Measurements from ENCODE around the gene NLGN2. TPM values are rescaled to one million over a fixed set of nuclear protein-coding genes. Genes with fewer than 3 reads are reported as not detected.

Gene NLGN2
- total RNA-seq, 1 experiment from 2014 or later: 36.9 TPM

DNA sequence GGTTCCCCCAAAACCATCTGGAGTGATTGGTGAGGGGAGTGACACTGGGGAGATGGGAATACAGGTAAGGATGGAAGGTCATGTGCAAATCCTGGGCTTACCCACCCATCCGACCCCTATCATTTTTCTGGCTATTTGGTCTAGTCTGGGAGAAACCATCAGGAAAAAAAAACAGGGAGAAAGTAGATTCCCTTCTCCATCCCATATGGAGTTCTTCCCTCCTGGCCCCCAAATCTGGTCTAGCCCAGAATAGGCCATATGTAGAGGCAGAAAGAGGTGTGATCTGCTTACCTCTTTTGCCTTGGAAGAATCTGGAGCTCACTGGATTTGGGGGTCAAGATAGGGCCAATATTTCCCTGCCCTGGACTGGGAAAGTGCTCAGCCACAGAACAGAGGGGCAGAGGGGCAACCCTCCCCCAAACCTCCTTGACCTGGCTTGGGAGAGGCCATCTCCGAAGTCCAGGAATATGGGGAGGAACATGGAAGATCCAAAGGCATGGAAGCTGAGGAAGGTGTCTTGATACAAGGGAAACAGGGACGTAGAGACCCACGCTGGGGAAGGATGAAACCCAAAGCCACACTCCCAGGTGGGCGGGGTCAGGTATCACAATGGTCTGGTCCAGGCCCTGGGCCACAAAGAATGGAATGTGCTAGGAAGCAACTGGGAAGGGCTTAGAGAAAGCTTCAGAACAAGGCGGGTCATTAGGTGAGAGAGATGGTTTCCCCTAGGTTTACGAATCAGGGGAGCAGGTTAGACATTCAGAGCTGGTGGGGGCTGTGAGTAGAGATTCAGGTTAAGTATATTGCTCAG lies 53.4 kb downstream of the NLGN2 start:
- POLR2A ChIA-PET (ENCODE audit: low non-redundant PET): no interaction called here
- CTCF ChIA-PET: interaction anchor here (0.5 kb wide), 1 partner anchor 20 kb away, joined by 3 read pairs; no protein-coding TSS in a partner anchor
- H3K4me1 ChIP-seq (ENCODE audit: insufficient read depth, low read length, poor library complexity, severe bottlenecking): no peaks in the 10 kb centered on the region

DNA sequence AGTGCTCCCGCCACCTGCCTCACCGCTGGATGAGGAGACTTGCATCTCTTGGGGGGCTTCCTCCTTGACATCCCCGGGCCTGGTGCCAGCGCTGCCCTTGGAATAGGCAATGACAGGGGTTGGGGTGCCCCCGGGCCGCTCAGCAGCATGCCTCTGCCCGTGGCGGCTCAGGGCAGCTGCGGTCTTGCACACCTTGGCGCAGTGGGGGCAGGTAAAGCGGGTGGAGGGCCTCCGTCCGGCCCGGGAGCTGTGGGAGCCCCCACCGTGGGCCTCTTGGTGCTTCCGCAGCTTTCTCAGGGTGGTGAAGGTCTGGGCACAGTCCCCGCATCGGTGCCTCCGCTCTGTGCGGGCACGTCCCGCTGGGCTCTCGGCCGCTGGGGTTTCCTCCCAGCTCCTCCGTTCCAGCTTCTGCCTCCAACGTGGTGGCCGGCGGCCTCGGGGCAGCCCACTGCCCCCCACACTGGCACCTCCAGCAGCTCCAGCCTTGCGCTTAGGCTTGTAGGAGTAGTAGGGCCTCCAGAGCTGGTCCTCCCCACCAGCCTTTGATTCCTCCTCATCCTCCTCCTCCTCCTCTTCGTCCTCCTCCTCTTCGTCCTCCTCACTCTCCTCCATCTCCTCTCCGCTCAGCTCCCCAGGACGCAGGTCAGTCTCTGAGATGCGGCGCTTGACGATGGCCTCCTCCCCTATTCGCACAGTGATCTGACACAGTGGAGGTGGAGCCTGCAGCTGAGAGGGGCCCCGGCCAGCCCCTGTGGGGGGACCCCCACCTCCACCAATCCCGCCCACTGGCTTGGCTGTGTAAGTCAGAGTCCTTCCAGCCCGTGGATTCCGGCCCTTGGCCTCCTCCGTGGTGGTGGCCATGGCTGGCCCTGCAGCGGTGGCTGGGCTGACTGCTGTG lies 55.1 kb downstream of the NLGN2 start:
- Histone ChIP-seq H3K4me1 (ENCODE audit: insufficient read depth, low read length, poor library complexity, severe bottlenecking) (no peaks in the 10 kb centered on the region), H3K9me3 (ENCODE audit: low read depth, low read length, poor library complexity, severe bottlenecking) (no peaks in the 10 kb centered on the region), H3K4me3 (ENCODE audit: low read depth, low read length, poor library complexity, severe bottlenecking) (no peak overlapping the region), H3K27me3 (replicated peaks; ENCODE audit: insufficient read depth, low read depth, low read length, poor library complexity) (no peaks in the 10 kb centered on the region), H3K27ac (ENCODE audit: low read depth, low read length, poor library complexity, severe bottlenecking) (no peak overlapping the region), H3K36me3 (ENCODE audit: insufficient read depth, low read length, poor library complexity, severe bottlenecking) (peaks cover 12% of the 10 kb centered on the region)
- DNase-seq (ENCODE audit: low spot score): no peak
- CTCF ChIA-PET: no interaction called here
- BruUV-seq (replicated peaks): no TSS peak
- no peak for TF ChIP-seq CTCF (conservative IDR thresholded peaks at IDR 0.05; ENCODE audit: low read depth, low read length)
- no peak for TF ChIP-seq EZH2 (IDR thresholded peaks at IDR 0.05; ENCODE audit: borderline replicate concordance, low read depth, low read length, poor library complexity, severe bottlenecking)
- POLR2A ChIA-PET (ENCODE audit: low non-redundant PET): no interaction called here
- intact Hi-C loops (cut with micrococcal nuclease; ENCODE audit: unreplicated experiment): no loop called here

More for the DNA sequence above, 53.4 kb downstream of the NLGN2 start:
- TF ChIP-seq CTCF (conservative IDR thresholded peaks at IDR 0.05; ENCODE audit: low read depth, low read length) (no peak), EZH2 (IDR thresholded peaks at IDR 0.05; ENCODE audit: borderline replicate concordance, low read depth, low read length, poor library complexity, severe bottlenecking) (no peak)
- no TSS peak for BruUV-seq (replicated peaks)
- Histone ChIP-seq H3K27ac (ENCODE audit: low read depth, low read length, poor library complexity, severe bottlenecking) (no peak overlapping the region), H3K9me3 (ENCODE audit: low read depth, low read length, poor library complexity, severe bottlenecking) (no peaks in the 10 kb centered on the region), H3K27me3 (replicated peaks; ENCODE audit: insufficient read depth, low read depth, low read length, poor library complexity) (no peaks in the 10 kb centered on the region), H3K36me3 (ENCODE audit: insufficient read depth, low read length, poor library complexity, severe bottlenecking) (peaks cover 4% of the 10 kb centered on the region), H3K4me3 (ENCODE audit: low read depth, low read length, poor library complexity, severe bottlenecking) (no peak overlapping the region)
- DNase-seq (ENCODE audit: low spot score): no peak
- intact Hi-C loops (cut with micrococcal nuclease; ENCODE audit: unreplicated experiment): no loop called here

DNA sequence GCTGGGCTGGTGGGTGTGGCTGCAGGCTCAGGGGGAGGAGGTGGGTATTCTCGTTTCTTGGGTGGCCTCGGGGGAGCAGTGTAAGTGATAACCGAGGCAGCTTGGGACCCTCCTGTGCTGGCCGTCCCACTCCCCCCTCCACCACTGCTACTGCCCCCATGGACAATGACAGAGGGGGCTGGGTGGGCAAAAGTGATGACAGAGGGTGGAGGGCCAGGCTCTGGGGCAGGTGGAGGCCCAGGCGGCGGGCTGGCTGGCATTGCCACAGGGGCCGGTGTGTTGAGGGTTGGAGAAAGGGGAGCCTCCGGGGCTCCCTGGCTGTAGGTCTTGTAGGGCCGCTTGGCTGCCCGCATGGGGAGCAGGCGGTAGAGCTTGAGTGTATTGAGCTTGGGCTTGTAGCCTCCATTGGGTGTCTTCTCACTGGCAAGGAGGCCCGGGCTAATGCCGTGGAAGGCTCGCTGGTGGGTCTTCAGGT lies 55.8 kb downstream of the NLGN2 start:
- Histone ChIP-seq H3K9me3 (ENCODE audit: low read depth, low read length, poor library complexity, severe bottlenecking) (no peaks in the 10 kb centered on the region), H3K36me3 (ENCODE audit: insufficient read depth, low read length, poor library complexity, severe bottlenecking) (peaks cover 12% of the 10 kb centered on the region), H3K4me1 (ENCODE audit: insufficient read depth, low read length, poor library complexity, severe bottlenecking) (no peaks in the 10 kb centered on the region), H3K27ac (ENCODE audit: low read depth, low read length, poor library complexity, severe bottlenecking) (no peak overlapping the region), H3K4me3 (ENCODE audit: low read depth, low read length, poor library complexity, severe bottlenecking) (no peak overlapping the region), H3K27me3 (replicated peaks; ENCODE audit: insufficient read depth, low read depth, low read length, poor library complexity) (no peaks in the 10 kb centered on the region)
- BruUV-seq (replicated peaks): no TSS peak
- ChIA-PET POLR2A (ENCODE audit: low non-redundant PET) (no interaction called here), CTCF (no interaction called here)
- TF ChIP-seq EZH2 (IDR thresholded peaks at IDR 0.05; ENCODE audit: borderline replicate concordance, low read depth, low read length, poor library complexity, severe bottlenecking) (no peak), CTCF (conservative IDR thresholded peaks at IDR 0.05; ENCODE audit: low read depth, low read length) (no peak)
- DNase-seq (ENCODE audit: low spot score): no peak
- intact Hi-C loops (cut with micrococcal nuclease; ENCODE audit: unreplicated experiment): no loop called here
